Measurements from ENCODE around the gene GALNT8. TPM values are rescaled to one million over a fixed set of nuclear protein-coding genes. Genes with fewer than 3 reads are reported as not detected.

Gene GALNT8
- total and polyA plus RNA-seq, 2 experiments from 2014 or later: 3.8 to 7.7 TPM

GRCh38 chr12:4734625-4735340 is 14.6 kb downstream of the GALNT8 start (continued):
- TF ChIP-seq REST (IDR thresholded peaks at IDR 0.05; ENCODE audit: unreplicated experiment) (no peak), EZH2phosphoT487 (IDR thresholded peaks at IDR 0.05; ENCODE audit: unreplicated experiment) (no peak), CREB1 (CRISPR knock-in tag; IDR thresholded peaks at IDR 0.05; ENCODE audit: low read depth) (no peak), ETS1 (IDR thresholded peaks at IDR 0.05) (no peak), POLR2AphosphoS5 (IDR thresholded peaks at IDR 0.05; ENCODE audit: low read depth) (no peak), ZNF331 (CRISPR knock-in tag; IDR thresholded peaks at IDR 0.05; ENCODE audit: low read depth) (no peak), EZH2 (IDR thresholded peaks at IDR 0.05; ENCODE audit: low read depth, unreplicated experiment) (no peak), NANOG (IDR thresholded peaks at IDR 0.05; ENCODE audit: borderline replicate concordance) (no peak)

- H3K4me1 Mint-ChIP-seq: no peaks in the 10 kb centered on the region
- no peak for ATAC-seq
- no peak for TF ChIP-seq EZH2 (IDR thresholded peaks at IDR 0.05; ENCODE audit: low read depth, unreplicated experiment)
- no peak for TF ChIP-seq JUNB (IDR thresholded peaks at IDR 0.05; ENCODE audit: unreplicated experiment)
- no peak for TF ChIP-seq ZNF331 (CRISPR knock-in tag; IDR thresholded peaks at IDR 0.05; ENCODE audit: low read depth)
- no peak for TF ChIP-seq STAT1 (IDR thresholded peaks at IDR 0.05; ENCODE audit: unreplicated experiment)
- no peak for TF ChIP-seq ZNF462 (CRISPR knock-in tag; IDR thresholded peaks at IDR 0.05)
- no peak for TF ChIP-seq POLR2AphosphoS5 (IDR thresholded peaks at IDR 0.05; ENCODE audit: low read depth)
- TF ChIP-seq ETS1 (IDR thresholded peaks at IDR 0.05): no peak
- TF ChIP-seq EZH2phosphoT487 (IDR thresholded peaks at IDR 0.05; ENCODE audit: unreplicated experiment): no peak
Measured at GRCh38 chr12:4736091-4736490, 15.9 kb downstream of the GALNT8 start.

More at GRCh38 chr12:4736091-4736490, 15.9 kb downstream of the GALNT8 start:
- Histone ChIP-seq H3K79me2 (replicated peaks; ENCODE audit: insufficient read depth) (no peaks in the 10 kb centered on the region), H3K4me2 (no peak overlapping the region), H3K9me2 (ENCODE audit: insufficient read depth) (no peaks in the 10 kb centered on the region; the same call in 1 of the 2 replicates), H4K20me1 (replicated peaks; ENCODE audit: insufficient read depth) (no peaks in the 10 kb centered on the region), H3K4me3 (no peak overlapping the region), H3K4me1 (ENCODE audit: insufficient read depth) (no peaks in the 10 kb centered on the region; the same call in 1 of the 2 replicates), H3K27me3 (ENCODE audit: insufficient read depth) (no peaks in the 10 kb centered on the region), H3K36me3 (ENCODE audit: insufficient read depth) (no peaks in the 10 kb centered on the region), H2AFZ (no peak overlapping the region), H3F3A (replicated peaks; ENCODE audit: low read depth) (no peaks in the 10 kb centered on the region), H3K27ac (ENCODE audit: low read depth) (no peak overlapping the region)
- Mint-ChIP-seq H3K27me3 (ENCODE audit: insufficient read depth, low read depth, poor library complexity) (no peaks in the 10 kb centered on the region), H3K4me3 (no peak overlapping the region), H3K27ac (no peak overlapping the region), H3K9me3 (no peaks in the 10 kb centered on the region), H3K36me3 (ENCODE audit: low read depth) (no peaks in the 10 kb centered on the region)
- DNase-seq (ENCODE audit: low spot score): no peak
